HG03521 (cell line): ENCODE measurements around the gene HES2.
"Not testable (repeated sequence)": the region's sequence is repeated elsewhere in the genome, so short reads cannot be mapped to it uniquely, and the experiment has no call there.

Experiments used
- ATAC-seq: cut with Tn5 transposase; IDR thresholded peaks from one replicate; pipeline ENCODE4 v1.9.1; 2021; ENCODE audit warnings: mild to moderate bottlenecking, moderate library complexity; ENCODE audit not compliant: unreplicated experiment

Gene HES2, protein sequence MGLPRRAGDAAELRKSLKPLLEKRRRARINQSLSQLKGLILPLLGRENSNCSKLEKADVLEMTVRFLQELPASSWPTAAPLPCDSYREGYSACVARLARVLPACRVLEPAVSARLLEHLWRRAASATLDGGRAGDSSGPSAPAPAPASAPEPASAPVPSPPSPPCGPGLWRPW

DNA sequence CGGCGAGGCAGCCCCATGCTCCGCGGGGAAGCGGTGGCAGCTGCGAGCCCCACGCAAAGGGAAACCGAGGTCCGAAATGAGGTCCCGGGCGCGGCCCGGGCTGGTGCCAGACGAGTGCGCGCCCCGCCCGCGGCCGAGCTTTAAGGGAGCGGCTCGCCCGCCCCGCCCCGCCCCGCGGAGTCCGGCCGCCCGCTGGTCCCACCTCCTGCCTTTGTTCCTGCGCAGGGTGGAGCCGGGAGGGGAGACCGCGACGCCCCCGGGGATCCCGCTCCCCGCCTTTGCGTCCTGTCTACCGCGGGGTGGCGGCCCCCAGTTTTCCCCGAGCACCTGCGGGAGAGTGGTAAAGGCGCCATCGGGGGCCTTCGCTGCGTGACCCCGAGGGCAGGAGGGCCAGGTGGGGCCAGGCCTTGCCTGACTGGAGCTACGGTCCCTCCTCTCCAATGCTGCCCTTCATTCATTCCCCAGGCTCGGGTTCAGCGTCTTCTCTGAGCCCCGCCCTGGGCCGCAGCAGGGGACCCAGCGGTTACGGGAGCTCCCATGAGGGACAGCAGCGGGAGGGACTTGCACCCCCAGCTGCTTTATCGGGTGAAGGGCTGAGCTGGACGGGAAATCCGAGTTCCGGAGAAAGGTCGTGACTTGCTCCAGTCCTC lies at the start of gene HES2:
Gene HES2 (minus strand): TSS at position 116 of the 650 bp plus-strand sequence. CDS start 99 bp downstream, at position 17.
- no peak for ATAC-seq

DNA sequence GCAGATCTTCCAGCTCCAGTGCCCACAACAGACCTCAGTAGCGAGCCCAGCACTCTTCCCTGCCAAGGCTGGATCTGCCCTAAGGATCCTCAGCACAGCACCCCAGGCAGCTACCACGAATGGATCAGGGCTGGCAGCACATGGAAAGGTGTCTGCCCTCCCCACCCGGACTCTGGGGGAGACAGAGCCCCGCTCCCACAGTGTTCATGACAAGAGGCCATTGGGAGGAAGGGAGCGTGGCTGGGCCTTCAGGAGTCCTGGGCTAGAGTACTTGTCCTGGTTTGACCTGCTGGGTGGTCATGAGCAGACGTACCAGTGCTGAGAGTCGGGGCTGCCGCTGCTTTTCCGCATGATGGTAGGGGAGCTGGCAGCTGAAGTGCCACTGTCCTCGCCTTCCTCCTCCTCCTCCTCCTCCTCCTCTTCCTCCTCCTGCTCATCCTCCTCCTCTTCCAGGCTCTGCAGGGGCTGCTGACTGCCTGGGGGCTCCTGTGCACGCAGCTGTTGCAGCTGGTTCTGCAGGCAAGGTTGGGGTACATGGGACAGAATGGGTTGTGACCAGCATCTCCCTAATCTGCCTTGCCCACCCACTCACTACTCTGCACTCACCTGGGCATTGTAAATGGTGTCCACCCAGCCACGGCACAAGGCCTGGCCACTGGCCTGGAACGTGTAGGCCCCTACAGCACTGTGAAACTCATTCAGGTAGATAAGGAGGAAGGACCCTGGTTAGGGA lies 49.2 kb upstream of the HES2 start:
- ATAC-seq = no peak

DNA sequence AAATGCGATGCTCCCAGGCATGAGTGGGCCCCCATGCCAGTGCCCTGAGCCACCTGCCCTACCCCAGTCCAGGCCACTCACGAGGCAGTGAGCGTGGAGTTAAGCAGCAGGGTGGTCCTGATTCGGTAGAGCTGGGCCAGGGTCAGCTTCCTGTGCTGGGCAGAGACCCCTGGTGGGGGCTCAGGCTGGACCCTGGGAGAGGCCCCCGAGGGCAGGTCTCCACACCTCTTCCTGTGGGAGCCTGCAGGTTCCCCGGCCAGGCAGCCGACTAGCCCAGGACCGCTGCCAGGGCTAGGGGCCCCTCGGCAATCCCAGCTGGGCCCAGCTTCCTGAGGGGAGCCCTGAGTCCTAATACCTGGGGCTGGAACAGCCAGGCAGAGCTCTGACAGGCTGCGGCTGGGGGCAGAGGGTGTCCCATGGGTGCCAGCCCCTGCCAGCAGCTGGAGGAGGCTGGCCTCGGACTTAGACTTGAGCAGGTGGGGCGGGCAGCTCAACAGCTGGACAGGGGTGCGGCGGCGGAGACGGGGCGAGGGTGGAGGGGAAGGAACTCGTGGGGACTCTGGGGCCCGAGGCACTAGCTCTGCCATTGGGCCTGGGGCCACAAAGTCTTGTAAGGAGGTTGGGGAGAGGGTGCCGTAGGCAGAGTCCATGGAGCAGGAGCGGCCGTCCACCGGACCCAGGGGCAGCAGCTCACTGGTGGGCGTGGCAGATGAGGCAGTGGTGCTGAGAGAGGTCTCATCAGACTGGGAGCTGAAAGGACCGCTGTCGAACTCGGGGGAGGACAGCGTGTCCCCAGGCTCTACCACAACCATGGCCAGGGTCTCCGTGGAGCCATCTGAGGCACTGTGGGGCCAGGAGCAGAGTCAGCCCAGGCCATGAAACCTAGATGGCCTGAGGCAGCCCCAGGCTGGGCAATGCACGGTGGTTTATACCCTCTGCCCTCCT lies 48.3 kb upstream of the HES2 start:
- ATAC-seq = no peak

DNA sequence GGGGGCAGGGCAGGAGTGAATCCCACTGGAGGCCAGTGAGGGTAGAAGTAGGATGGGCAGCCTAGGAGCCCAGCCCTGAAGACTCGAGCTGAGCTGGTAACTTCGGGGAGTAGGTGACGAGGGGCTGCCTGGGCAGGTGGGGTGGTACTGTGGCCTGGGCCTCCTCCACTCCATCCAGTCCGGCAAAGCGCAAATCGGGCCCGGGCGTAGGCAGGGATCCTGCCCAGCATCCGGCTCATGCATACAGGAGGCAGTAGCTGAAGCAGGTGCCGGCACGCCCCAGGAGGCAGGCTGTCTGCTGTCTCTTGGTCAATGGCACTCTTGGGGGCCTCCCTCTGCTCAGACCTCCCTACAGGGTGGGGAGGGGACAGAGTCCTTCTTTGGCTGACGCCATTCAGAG lies 47.5 kb upstream of the HES2 start:
- no peak for ATAC-seq

DNA sequence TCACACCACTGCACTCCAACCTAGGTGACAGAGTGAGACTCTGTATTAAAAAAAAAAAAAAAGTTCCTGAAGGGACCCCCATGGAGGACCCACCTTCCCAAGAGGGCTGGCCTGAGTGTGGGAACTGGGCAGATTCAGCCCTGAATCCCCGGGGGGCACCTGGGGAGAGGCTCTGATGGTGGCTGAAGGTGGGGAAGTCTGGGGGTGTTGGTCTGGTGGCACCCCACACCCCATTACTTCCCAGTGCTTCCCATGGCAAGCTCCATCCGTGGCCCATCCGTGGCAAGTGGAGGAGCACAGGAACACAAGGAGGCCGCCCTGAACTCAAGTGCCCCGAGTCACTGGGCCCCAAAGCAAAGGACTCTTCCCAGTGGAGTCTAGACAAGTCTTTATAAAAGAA lies 47.0 kb upstream of the HES2 start:
- ATAC-seq = no peak

DNA sequence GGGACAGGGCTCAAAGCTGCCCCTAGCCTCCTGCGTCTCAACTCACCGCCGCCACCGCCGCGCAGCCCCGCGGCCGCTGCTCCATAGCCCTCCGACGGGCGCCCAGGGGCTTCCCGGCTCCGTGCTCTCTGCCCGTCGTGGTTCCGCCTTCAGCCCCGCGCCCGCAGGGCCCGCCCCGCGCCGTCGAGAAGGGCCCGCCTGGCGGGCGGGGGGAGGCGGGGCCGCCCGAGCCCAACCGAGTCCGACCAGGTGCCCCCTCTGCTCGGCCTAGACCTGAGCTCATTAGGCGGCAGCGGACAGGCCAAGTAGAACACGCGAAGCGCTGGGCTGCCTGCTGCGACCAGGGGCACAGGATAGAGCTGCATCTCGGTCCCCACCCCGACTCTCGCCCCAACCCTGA lies 46.3 kb upstream of the HES2 start, which contains the start of gene TNFRSF25:
Gene TNFRSF25 (minus strand): TSS at position 151 of the 400 bp plus-strand sequence. CDS start 66 bp downstream, at position 85.
- no peak for ATAC-seq

DNA sequence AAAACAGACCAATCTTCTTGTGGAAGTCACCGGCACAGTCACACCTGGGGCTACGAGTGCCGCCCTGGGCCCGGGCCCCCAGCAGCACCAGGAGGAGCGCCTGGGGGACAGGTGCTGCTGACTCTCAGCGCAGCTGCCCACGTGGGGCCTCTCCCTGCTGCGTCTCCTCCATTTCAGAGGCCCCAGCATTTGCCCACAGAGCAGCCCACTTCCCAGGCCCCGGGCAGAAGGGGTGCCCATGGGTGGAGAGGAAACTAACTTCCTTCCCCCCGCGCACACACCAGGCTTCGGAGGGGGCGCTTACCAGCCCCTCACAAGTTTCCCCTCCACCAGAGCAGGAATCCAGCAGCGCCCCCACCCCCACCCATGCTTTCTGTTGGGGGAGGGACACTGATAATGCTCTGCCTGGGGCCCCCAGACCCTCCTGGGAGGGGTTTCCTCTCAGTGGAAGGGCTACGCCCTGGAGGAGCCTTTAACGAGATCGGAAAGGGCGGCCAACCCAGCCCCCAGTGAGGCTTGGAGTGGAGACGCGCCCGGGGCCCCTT lies 45.8 kb upstream of the HES2 start:
- ATAC-seq = no peak

DNA sequence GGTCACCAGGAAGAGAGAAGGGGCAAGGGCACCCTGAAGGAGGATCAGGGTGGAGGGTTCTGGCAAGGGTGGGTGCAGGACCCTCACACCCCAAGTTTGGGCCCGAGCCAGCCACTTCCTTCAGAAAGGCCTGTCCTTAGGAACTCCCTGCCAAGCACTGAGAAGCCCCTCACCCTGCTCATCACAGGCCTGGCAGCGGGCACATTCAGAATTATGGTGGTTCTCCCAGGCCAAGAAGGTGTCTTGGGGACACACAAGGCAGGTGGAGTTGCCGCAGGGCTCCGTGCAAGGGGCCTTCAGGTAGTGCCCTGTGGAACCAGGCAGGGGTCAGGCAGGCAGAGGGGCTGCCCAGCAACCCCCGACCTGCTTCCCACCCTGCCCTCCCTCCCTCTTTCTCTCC lies 45.2 kb upstream of the HES2 start:
- no peak for ATAC-seq

DNA sequence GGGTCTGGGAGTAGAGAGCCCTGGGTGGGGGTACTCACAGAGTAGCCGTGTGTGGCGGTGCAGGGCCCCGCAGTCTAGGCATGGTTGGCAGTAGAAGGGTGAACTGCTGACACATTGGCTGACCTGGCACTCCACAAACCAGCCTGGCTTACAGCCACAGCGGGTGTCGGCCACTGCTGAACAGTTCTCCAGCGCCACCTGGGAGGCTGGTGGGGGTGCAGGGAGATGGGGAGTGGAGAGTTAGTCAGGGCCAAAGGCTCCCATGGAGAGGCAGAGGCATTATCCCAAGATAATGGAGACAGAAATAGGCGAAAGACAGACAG lies 44.8 kb upstream of the HES2 start:
- ATAC-seq = no peak

DNA sequence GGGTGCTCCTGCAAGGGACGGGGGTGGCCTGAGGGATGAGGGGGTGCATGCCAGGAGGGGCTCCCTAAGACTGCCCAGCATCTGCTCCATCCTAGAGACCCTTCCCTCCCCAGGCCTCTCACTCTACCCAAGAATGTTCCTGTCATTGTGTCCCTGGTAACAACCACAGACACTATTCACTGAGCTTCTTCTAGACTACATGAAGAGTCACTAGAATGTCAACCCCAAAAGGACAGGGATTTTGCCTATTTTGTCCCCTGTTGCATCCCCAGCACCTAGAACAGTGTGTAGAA lies 43.3 kb upstream of the HES2 start:
- ATAC-seq = no peak

DNA sequence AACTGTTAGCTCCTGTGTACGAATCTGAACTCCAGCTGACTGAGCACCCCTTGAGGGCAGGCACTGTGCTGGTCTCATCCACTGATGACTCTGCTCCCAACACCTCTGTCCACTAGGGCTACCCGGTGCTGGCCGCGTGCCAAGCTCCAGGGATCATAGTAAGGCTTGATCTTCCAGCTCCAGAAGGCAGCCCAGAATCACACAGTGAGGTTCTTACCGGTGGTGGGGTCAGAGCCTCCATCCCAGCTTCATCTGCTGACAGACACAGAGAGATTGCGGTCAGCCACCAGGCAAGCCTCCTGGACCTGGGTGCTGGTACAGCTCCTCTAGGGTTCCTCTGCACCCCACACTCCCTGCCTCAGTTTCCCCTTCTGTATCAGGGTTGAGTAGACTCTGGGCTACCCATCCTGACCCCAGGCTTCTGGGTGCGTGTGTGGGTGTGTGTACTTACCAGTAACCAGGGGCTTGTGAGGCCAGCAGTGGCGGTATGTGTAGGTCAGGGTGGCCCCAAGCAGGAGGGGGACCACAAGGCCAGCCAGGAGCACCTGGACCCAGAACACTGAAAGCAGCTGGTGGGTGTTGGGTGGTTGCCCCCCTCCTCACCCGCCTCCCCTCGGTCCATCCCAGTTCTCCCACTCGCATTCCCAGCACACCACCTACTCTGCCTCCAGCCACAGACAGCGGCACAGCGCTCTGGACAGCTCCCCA lies 42.8 kb upstream of the HES2 start:
- ATAC-seq = no peak

DNA sequence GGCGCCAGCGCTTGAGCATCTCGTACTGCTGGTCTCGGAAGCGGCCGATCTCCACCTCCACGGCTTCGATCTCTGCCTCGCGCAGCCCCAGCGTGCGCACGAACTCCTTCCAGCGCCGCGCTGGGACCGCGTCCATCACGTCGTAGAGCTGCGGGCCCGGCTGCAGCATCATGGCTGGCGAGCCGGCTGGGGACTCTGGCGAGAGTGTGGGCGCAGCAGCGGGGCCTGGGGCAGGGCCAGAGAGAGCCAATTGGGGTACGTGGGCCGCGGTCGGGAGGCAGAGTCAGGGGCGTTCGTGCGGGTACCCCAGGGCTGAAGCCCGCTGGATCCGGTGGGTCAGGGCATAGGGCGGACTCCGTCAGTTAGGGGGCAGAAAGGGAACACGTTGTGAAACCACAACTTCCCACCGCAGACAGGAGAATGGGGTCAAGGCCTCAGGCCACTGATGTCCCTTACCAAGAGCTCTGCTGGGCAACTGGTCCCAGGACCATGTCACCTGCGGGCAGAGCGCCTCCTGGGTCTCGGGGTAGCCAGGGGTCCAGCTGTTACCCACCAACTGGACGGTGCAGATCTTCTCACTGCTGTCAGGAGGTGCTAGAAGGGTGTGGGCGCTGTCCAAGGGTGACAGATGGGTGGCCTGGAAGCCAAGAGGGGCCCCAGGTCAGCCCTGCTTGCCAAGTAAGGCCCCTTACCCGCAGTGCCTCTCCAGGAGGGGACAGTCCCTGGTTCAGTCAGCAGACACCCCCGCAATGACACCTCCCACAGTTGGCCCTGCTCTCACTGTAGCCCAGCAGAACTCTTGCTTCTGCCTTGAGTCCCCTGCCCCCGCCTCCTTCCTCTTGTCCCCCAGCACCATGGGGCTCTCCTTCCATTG lies 42.1 kb upstream of the HES2 start:
- ATAC-seq = no peak

DNA sequence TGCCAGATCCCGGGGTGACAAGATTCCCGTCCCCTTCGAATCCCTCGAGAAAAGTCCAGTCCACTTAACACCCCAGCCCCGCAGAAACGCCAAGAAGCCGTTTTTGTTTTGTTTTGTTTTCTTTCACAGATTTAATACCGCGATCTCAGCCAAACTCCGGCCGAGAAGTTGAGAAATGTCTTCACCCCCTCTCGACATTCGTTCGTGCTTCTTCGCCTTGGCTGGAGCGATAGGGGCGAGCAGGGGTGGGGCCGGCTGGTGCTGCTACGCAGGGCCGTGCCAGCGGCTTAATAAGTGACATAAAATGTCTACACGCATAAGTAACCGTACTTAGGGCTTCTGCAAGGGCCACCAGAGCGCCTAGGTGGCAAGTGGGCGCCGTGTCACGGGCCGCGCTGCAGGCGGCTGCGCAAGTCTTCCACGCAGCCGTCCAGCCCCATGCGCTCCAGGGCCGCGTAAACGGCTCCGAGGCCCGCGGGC lies 41.4 kb upstream of the HES2 start:
- ATAC-seq = no peak

DNA sequence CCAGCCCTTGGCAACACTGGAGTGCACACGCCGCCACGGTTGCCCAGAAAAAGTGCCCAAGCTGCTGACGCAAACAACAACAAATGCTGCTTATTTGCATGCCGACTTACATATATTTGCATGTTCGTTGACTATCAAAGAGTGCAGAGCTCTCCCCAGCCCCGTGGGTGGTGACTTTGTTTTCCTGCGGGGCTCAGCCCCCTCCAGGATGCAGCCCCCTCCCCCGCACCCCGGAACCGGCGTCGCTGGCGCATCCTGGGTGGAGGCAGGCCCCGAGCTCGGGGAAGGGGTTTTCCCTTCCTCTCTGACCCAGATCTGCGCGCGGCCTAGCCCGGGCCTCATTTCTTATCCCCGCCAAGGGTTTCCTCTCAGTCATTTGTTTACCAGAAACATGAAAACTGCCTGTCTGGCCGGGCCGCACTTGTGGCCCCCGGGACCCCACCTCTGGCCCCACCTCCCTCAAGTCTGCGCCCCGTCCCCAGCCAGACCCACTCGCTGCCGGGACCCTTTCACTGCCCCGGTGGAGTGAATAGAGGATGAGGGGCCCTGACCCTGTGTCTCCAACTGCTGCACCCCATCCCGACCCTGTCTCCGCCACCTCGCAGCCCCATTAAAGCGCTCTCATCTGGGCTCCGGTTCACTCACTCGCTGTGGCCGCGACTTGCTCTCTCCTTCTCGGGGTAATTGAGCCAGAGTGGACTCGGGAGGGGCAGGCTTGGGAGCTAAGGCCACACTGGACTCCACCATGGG lies 40.8 kb upstream of the HES2 start:
- no peak for ATAC-seq

DNA sequence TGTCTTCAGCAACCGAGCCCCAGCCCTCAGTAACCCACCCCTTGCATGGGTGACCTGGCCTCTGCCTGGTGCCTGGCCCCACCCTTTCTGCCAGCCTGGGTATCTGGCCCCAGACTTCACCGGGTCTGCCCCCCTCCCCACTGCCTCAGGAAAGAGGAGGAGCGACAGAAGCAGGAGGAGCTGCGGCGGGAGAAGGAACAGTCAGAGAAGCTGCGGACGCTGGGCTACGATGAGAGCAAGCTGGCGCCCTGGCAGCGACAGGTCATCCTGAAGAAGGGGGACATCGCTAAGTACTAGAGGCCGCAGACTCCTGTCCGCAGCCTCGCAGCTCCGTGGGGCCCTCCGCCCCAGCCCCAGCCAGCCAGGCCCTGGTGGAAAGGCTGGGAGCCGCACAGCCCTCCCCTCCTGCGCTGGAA lies 40.1 kb upstream of the HES2 start:
- ATAC-seq = no peak

DNA sequence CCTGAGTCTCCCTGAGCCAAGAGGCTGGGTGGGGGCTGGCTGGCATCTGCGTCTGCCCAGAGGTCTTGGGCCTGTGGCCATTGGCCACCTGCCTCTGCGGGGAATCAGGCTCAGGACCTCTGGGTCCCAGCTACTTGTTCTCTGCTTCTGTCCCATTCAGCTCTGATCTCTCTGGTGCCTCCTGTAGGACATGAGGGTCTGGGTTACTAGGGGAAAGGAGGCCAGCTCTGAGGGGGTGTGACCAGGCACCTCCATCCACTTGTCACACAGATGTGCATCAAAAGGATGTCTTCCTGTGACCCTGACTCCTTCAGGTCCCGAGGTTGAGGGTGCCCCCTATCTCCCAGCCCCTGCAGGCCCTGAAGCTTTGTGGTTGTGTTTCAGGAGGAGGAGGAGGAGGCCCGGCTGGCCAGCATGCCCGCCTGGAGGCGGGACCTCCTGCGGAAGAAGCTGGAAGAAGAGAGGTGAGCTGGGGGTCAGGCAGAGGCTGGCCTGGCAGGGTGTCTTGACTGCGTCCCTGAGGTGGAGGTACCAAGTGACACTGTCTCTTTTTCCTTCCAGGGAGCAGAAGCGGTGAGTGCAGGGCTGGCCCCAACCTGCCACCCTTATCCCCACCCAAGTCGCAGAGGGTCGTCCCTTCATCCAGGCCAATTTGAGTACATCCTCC lies 37.2 kb upstream of the HES2 start:
- ATAC-seq = no peak

DNA sequence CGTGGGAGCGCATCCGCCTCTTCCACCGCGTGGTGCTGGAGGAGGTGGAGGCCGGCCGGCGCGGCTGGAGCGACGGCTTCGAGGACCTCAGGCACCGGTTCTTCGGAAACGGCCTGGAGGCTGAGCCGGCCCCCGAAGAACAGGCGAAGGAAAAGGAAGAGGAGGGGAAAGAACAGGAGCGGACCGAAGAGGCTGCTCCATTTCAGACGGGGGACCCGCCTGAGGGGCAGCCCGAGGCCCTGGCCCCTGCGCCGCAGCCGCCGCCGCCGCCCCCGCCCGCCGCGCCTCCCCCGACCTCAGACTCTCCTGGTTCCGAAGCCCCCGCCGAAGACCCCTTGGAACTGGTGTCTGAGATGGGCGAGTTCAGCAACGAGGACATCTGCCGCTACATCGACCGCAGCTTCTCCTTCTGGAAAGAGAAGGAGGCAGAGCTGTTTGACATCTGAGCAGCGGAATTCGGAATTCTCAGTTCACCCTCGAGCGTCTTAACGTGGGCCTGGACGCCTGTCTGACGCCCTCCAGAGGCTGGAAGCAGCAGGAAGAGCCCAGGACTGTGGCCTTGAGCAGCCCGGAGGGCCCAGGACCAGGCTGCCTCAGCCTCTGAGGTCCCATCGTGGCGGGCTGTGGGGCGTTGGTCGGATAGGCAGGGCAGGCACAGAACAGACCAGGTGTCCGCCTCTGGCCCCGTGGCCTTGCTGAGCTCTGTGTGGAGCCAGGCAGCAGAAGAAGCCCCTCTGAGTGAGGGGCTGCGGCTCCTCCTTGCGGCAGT lies 36.2 kb upstream of the HES2 start:
- ATAC-seq = not testable (repeated sequence)
